Smooth muscle cell (in vitro differentiated cells): ENCODE measurements around the gene KCNG2. TPM values are rescaled to one million over a fixed set of nuclear protein-coding genes. Genes with fewer than 3 reads are reported as not detected.
"Not testable (repeated sequence)": the region's sequence is repeated elsewhere in the genome, so short reads cannot be mapped to it uniquely, and the experiment has no call there.

Experiments used
- DNase-seq: peaks from one replicate; lab custom pipeline; 2025; ENCODE audit not compliant: unreplicated experiment; lab: John Stamatoyannopoulos, UW
- H2AFZ ChIP-seq: fragments of 200-600 bp; sonication (generic); 2 replicates; pipeline ENCODE4 v1.6.0; 2016; ENCODE audit warnings: antibody characterized with exemption, low read depth, mild to moderate bottlenecking
- H3F3A ChIP-seq: fragments of 200-600 bp; sonication (generic); 2 replicates; pipeline ENCODE4 v1.6.0; 2017; ENCODE audit warnings: antibody characterized with exemption, low read depth
- H3K27ac ChIP-seq: fragments of 200-600 bp; sonication (generic); 2 replicates; pipeline ENCODE4 v1.5.1; 2016; ENCODE audit warnings: low read depth, mild to moderate bottlenecking
- H3K27me3 ChIP-seq: fragments of 200-600 bp; sonication (generic); 2 replicates; pipeline ENCODE4 v1.6.1; 2016; ENCODE audit warnings: low read depth, mild to moderate bottlenecking
- H3K36me3 ChIP-seq: fragments of 200-600 bp; sonication (generic); 2 replicates; pipeline ENCODE4 v1.5.1; 2016; ENCODE audit warnings: low read depth
- H3K4me1 ChIP-seq: fragments of 200-600 bp; sonication (generic); 2 replicates; pipeline ENCODE4 v1.5.1; 2016; ENCODE audit warnings: low read depth
- H3K4me2 ChIP-seq: fragments of 200-600 bp; sonication (generic); 2 replicates; pipeline ENCODE4 v1.6.0; 2016; ENCODE audit warnings: mild to moderate bottlenecking
- H3K4me3 ChIP-seq: fragments of 200-600 bp; sonication (generic); 2 replicates; pipeline ENCODE4 v1.5.1; 2016; ENCODE audit warnings: mild to moderate bottlenecking
- H3K79me2 ChIP-seq: fragments of 200-600 bp; sonication (generic); 2 replicates; pipeline ENCODE4 v1.6.0; 2016; ENCODE audit warnings: low read depth, mild to moderate bottlenecking
- H3K9ac ChIP-seq: fragments of 200-600 bp; sonication (generic); 2 replicates; pipeline ENCODE4 v1.6.0; 2016; ENCODE audit warnings: low read depth
- H3K9me3 ChIP-seq: fragments of 200-600 bp; sonication (generic); replicated peaks from 2 replicates; pipeline ENCODE4 v1.5.1; 2016; ENCODE audit warnings: low read depth
- H4K20me1 ChIP-seq: fragments of 200-600 bp; sonication (generic); 2 replicates; pipeline ENCODE4 v1.6.0; 2016; ENCODE audit warnings: low read depth
- WGBS: methylation state at CpG from one replicate; pipeline ENCODE4 v1.1.7; 2016; ENCODE audit warnings: low lambda C conversion rate; 5-methylcytosine and 5-hydroxymethylcytosine counted together
- polyA plus RNA-seq: library from polyadenylated mRNA; unstranded; fragments of >200 nt; fragmentation: Nextera tagmentation; extraction: Ambion mirVana; gene quantifications from 2 replicates; pipeline ENCODE4 v1.2.1, GENCODE V29; 2016
- total RNA-seq: library from RNA; depleted of rRNA; stranded (reverse); fragments of >200 nt; gene quantifications from 2 replicates; pipeline ENCODE4 v1.2.3, GENCODE V29; 2014
- TF ChIP-seq, protein P1 (sequence below): fragments of 200-600 bp; sonication (generic); IDR thresholded peaks from 2 replicates; pipeline ENCODE4 v1.5.1; 2017; ENCODE audit warnings: borderline replicate concordance, mild to moderate bottlenecking, antibody characterized with exemption; ENCODE audit not compliant: insufficient read depth, poor library complexity, severe bottlenecking

KCNG2 gene
- total and polyA plus RNA-seq, 2 experiments from 2014 or later, result 0.17 TPM; not detected in 1

- no peak for DNase-seq
- Histone ChIP-seq H3K4me3 (no peak overlapping the region), H3K36me3 (no peaks in the 10 kb centered on the region), H3K4me1 (no peaks in the 10 kb centered on the region), H2AFZ (no peak overlapping the region), H3K79me2 (no peaks in the 10 kb centered on the region), H3K27ac (no peak overlapping the region), H3K27me3 (no peaks in the 10 kb centered on the region), H3K9ac (no peak overlapping the region), H3K4me2 (no peak overlapping the region), H3K9me3 (no peaks in the 10 kb centered on the region), H3F3A (no peaks in the 10 kb centered on the region), H4K20me1 (no peaks in the 10 kb centered on the region)
- TF ChIP-seq, protein P1, sequence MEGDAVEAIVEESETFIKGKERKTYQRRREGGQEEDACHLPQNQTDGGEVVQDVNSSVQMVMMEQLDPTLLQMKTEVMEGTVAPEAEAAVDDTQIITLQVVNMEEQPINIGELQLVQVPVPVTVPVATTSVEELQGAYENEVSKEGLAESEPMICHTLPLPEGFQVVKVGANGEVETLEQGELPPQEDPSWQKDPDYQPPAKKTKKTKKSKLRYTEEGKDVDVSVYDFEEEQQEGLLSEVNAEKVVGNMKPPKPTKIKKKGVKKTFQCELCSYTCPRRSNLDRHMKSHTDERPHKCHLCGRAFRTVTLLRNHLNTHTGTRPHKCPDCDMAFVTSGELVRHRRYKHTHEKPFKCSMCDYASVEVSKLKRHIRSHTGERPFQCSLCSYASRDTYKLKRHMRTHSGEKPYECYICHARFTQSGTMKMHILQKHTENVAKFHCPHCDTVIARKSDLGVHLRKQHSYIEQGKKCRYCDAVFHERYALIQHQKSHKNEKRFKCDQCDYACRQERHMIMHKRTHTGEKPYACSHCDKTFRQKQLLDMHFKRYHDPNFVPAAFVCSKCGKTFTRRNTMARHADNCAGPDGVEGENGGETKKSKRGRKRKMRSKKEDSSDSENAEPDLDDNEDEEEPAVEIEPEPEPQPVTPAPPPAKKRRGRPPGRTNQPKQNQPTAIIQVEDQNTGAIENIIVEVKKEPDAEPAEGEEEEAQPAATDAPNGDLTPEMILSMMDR, result no peak
- 95% methylated on average over 40 of the region's 74 CpGs for WGBS
Observed at GRCh38 chr18:79864006-79864725, 66.4 kb downstream of the KCNG2 start.

DNA sequence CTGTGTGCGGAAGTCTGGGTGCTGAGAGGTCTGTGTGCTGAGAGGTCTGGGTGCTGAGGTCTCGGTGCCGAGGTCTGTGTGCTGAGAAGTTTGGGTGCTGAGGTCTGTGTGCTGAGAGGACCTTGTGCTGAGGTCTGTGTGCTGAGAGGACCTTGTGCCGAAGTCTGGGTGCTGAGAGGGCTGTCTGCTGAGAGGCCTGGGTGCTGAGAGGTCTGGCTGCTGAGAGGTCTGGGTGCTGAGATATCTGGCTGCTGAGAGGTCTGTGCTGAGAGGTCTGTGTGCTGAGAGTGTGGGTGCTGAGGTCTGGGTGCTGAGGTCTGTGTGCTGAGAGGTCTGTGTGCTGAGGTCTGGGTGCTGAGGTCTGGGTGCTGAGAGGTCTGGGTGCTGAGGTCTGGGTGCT is 67.2 kb downstream of the KCNG2 start:
- not testable (repeated sequence) for H3K79me2 ChIP-seq, H3K4me3 ChIP-seq, H3K9me3 ChIP-seq, H2AFZ ChIP-seq, H3K9ac ChIP-seq, H3K27ac ChIP-seq, H3K36me3 ChIP-seq, DNase-seq, H4K20me1 ChIP-seq, H3K4me1 ChIP-seq, H3F3A ChIP-seq, H3K4me2 ChIP-seq, H3K27me3 ChIP-seq
- 86% methylated on average over 4 of the region's 4 CpGs for WGBS

DNA sequence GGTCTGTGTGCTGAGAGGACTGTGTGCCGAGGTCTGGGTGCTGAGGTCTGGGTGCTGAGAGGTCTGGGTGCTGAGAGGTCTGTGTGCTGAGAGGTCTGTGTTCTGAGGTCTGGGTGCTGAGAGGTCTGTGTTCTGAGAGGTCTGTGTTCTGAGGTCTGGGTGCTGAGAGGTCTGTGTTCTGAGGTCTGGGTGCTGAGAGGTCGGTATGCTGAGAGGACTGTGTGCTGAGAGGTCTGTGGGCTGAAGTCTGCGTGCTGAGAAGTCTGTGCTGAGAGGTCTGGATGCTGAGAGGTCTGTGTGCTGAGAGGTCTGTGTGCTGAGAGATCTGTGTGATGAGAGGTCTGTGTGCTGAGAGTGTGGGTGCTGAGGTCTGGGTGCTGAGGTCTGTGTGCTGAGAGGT is 68.2 kb downstream of the KCNG2 start:
- not testable (repeated sequence) for H4K20me1 ChIP-seq, H3F3A ChIP-seq, H3K4me1 ChIP-seq, H3K9me3 ChIP-seq, H2AFZ ChIP-seq, H3K4me2 ChIP-seq, H3K36me3 ChIP-seq, DNase-seq, H3K4me3 ChIP-seq, H3K79me2 ChIP-seq, H3K27ac ChIP-seq, H3K9ac ChIP-seq, H3K27me3 ChIP-seq
- 76% methylated on average over 3 of the region's 3 CpGs for WGBS

GRCh38 chr18:79866889-79867574 is 69.3 kb downstream of the KCNG2 start:
- DNase-seq, result no peak
- H3K27me3 ChIP-seq, result no peaks in the 10 kb centered on the region

More at GRCh38 chr18:79866889-79867574, 69.3 kb downstream of the KCNG2 start:
- Histone ChIP-seq H3F3A (no peaks in the 10 kb centered on the region), H3K36me3 (no peaks in the 10 kb centered on the region), H3K9ac (no peak overlapping the region), H3K27ac (no peak overlapping the region), H3K4me1 (no peaks in the 10 kb centered on the region), H4K20me1 (no peaks in the 10 kb centered on the region), H3K79me2 (no peaks in the 10 kb centered on the region), H3K4me3 (no peak overlapping the region), H2AFZ (no peak overlapping the region), H3K9me3 (no peaks in the 10 kb centered on the region), H3K4me2 (no peak overlapping the region)
- 92% methylated on average over 9 of the region's 20 CpGs for WGBS
- TF ChIP-seq, protein P1, result no peak
